GM21447 (cell line): ENCODE measurements around the gene ALX4.

Experiments used
- ATAC-seq: cut with Tn5 transposase; IDR thresholded peaks from one replicate; pipeline ENCODE4 v1.9.1; 2021; ENCODE audit not compliant: unreplicated experiment

Gene ALX4

DNA sequence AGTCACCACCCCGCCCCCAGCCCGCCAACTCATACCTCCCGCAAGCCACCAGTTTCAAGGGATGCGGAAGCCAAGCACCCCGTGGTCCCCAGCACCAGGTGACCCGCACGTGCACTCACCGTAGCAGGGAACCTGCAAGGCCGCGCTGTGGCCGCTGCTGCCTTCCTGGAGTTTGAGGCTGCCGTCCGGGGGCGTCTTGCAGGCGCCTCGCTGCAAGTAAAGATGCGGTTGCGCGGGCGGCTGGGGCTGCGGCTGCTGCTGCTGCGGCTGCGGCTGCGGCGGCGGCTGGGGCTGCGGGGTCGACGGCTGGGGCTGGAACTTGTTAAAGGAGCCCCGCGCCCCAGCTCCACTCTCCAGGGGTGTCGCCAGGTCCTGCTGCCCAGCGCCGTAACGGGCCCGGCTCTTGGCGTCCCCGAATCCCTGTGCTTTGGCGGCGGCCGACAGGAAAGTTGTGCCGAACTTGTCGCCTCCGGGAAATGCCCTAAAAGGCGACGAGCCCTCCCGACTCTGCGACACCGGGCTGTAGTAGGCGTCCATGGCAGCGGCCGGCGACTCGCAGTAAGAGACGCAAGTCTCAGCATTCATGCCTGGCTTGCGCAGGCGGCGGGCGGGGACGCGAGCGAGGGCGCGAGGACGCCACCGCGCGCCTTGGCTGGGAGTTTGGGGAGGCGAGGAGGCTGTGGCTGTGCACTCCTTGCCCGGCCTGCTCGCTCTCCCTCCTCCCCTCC is at the start of gene ALX4:
Gene ALX4, minus strand, starts transcription at position 662 of the 728 bp plus-strand sequence. Its CDS starts 77 bp downstream, at position 585.
- ATAC-seq = no peak

- ATAC-seq = no peak
Measured at GRCh38 chr11:44359162-44359561, 49.2 kb upstream of the ALX4 start.

- no peak for ATAC-seq
Measured at GRCh38 chr11:44358713-44359112, 48.8 kb upstream of the ALX4 start.

DNA sequence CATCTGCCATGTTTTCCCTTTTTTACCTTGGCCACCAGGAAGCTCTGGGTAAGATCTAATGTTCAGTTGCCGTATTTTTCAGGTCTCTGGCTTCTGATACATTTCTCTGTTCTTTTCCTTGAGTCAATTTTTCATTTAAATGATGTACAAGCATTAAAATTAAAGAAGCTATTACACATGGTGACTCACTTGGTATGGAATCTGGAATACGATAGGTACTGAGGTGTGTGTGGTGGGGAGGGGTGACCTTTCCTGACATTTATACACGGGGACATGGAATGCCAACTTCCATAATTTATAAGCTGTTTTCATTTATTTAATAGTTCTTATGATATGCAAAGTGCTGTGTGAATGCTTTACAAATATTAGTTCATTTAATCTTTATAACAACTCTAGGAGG is 47.8 kb upstream of the ALX4 start:
- no peak for ATAC-seq

DNA sequence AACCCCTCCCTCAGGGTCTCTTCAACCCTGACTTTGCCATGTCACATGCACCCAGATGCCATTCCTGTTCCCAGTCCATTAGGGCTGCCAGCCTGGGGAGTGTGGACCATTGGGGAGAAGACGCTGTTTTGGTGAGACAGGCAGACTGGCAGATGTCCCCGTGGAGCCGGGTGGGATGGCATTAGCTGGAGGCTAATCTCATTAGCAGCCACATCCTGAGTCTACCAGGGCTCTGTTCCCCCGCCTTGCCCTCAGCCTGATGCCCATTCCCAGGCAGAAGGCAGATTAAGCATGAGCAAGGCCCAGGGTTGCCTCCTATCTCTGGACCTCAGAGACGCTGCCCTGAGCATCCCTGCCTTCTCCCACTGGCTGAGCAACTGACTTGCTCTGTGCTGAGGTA is 46.4 kb upstream of the ALX4 start:
- no peak for ATAC-seq

GRCh38 chr11:44351898-44352498 is 42.1 kb upstream of the ALX4 start:
- no peak for ATAC-seq

DNA sequence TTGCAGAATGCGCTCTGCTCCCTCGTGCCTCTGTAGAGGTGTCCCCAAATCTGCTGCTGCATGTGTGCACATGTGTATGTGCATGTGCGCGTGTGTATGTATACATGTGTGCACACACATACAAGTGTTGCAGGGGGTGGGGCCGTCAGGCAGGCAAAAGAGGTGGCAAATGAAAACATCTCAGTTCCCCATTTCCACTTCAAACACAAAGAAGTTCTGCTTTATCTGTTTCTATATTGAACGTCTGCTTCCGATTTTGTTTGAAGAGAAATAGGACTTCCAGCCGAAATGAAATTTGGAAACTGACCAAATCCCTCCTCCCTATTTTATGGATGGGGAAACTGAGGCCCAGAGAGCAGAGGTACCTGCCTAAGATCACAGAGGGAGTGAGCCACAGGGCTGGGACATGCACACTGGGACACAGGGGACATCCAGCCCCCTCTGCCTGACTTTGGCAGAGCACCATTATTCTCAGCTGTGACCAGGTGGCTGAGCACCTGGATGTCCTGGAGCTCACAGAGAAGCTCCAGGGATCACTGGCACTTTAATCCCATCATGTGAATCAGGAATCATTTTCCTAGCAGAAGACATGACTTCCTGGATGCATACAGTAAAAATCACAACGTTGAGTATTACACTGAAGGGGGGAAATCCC is 41.2 kb upstream of the ALX4 start:
- ATAC-seq = peak; percentile 77

DNA sequence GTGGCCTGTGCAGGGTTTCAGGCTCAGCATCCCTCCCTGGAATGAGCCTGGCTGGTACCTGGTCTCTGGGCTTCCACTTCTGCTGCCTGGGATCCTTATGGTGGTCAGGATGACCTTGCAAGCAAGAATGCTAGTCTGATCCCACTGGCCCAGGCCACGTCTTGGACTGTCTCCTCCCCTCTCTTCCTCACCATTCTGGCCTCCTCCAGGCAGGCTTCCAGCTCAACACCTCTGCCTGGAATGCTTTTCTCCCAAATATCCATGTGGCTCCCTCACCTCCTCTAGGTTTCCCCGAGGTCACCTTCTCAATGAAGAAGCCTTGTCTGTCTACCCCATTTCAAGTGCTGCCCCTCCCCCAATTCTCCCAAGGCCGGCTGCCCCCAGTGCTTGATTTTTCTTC is 39.4 kb upstream of the ALX4 start:
- no peak for ATAC-seq

DNA sequence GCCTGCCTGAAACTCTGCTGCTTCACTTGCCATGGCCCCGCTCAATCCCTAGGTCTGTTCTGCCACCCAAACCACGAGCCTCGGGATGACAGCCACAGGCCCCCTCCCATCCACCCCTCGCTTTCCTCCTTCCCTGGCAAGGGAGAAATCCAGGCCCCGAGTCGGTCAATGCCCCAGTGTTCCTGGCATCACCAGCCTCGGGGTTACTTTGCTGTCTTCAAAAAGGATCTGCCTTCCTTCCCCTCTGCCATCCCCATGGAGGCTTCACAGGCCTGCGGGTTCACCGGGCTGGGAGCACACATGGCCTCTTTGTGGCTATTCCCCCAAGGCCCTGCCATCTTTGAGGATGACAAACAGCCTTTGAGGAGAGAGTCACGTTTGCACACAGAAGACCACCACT is 38.8 kb upstream of the ALX4 start:
- no peak for ATAC-seq

- no peak for ATAC-seq
Measured at GRCh38 chr11:44348114-44348513, 38.2 kb upstream of the ALX4 start.

DNA sequence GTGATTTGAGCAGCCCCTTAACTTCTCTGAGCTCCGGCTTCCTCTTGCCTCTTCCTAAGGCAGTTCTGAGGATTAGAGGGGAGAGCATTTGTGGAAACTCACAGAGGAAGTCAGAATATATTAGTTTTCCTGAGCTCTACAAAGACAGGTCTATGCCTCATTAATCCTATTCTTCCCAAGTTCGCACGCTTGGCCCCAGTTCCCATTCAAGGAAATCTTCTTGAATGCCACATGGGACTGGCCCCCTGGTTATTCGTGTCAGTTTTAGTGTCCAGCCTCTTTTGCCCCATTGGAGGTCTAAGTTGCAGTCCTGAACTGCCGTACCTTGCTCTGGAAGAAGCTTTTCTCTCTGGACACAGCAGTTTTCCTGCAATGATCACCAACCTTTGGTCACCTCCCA is 37.6 kb upstream of the ALX4 start:
- no peak for ATAC-seq

- ATAC-seq = no peak
Measured at GRCh38 chr11:44346983-44347382, 37.0 kb upstream of the ALX4 start.

GRCh38 chr11:44345781-44346180 is 35.8 kb upstream of the ALX4 start:
- no peak for ATAC-seq

GRCh38 chr11:44344921-44345320 is 35.0 kb upstream of the ALX4 start:
- ATAC-seq = no peak

GRCh38 chr11:44344423-44344820 is 34.5 kb upstream of the ALX4 start:
- ATAC-seq = no peak

- no peak for ATAC-seq
Measured at GRCh38 chr11:44343778-44344422, 34.0 kb upstream of the ALX4 start.

- ATAC-seq = no peak
Measured at GRCh38 chr11:44342616-44343015, 32.7 kb upstream of the ALX4 start.

GRCh38 chr11:44340656-44341055 is 30.7 kb upstream of the ALX4 start:
- no peak for ATAC-seq

GRCh38 chr11:44339530-44339883 is 29.6 kb upstream of the ALX4 start:
- no peak for ATAC-seq

DNA sequence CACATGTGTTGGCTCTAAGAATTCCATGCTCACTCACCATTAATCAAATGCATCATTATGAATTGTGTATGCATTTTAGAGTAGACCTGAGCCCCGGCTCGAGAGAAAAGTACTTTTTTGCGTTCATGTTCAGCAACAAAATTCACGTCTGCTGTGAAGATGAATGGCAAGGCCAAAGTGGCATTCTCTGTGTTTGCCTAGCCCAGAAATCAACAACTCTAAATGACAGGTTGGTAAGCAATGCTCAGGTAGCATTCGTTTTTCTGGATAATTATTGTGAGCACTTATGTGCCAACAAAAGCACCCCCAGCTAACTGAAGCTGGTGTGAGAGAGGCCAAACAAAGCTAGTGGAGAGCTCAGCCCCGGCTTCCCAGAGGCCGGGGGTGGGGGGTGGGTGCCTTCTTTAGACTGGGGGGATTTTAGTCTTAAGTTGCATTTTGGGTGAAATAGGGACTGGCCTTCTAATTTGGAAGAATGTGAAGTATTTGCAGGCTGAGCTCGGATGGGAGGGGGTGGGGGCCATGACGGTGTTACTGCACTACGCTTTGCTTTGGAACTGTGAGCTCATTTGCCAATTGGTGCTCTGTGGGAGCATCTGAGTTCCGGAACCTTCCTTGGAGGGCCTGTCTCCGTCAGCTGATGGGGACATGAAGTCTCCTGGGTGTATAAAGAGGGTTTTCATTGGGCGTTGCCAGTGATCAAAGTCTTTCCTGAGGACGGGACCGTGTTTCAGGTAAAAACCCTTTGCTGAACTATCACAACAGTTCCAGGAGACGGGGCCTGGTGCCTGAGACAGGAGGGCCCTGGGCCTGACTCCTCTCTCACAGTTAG is 29.0 kb upstream of the ALX4 start:
- ATAC-seq = no peak

GRCh38 chr11:44338026-44338425 is 28.1 kb upstream of the ALX4 start:
- no peak for ATAC-seq
